KG1 (cell line): ENCODE measurements around the gene SAMD14.

Experiments used
- DNase-seq: peaks from one replicate; lab custom pipeline; 2025; lab: John Stamatoyannopoulos, UW

Gene SAMD14

GRCh38 chr17:50147841-50148225, 17.9 kb upstream of the SAMD14 start:
- DNase-seq, result no peak

- DNase-seq, result no peak
Measured at GRCh38 chr17:50146927-50147665, 17.1 kb upstream of the SAMD14 start.

DNA sequence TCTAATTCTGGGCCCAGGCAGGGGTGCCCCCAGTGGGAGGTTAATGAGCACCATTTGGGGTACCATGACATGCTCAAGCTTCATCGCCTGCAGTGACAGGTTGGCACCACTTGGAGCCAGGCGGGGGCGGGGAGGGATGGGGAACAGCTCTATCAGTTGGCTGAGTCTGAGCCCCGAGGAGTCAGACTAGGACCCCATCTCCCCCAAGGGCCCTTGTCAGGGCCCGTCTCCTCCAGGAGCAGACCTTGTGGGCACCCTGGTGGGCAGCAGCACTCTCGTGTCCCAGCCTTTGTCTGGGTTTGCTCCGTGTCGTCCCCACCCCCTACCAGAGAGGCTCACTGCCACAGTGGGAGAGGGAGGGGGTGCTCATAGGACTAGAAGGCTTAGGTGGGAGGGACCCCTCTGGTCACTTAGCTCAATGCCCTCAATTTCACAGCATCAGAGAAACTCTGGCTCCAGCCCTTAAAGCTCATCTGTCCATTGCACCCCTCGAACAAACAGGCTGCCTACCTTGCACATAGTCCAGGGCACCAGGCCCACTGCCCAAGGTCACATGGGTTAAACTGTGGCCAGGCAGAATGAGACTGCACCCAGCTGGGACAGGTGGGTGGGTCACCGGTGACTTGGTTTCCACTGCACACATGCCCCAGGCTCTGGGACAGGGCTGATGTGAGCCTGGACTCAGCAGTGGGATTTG, 16.4 kb upstream of the SAMD14 start:
- DNase-seq, result no peak

GRCh38 chr17:50145532-50146229, 15.7 kb upstream of the SAMD14 start:
- DNase-seq, result no peak

DNA sequence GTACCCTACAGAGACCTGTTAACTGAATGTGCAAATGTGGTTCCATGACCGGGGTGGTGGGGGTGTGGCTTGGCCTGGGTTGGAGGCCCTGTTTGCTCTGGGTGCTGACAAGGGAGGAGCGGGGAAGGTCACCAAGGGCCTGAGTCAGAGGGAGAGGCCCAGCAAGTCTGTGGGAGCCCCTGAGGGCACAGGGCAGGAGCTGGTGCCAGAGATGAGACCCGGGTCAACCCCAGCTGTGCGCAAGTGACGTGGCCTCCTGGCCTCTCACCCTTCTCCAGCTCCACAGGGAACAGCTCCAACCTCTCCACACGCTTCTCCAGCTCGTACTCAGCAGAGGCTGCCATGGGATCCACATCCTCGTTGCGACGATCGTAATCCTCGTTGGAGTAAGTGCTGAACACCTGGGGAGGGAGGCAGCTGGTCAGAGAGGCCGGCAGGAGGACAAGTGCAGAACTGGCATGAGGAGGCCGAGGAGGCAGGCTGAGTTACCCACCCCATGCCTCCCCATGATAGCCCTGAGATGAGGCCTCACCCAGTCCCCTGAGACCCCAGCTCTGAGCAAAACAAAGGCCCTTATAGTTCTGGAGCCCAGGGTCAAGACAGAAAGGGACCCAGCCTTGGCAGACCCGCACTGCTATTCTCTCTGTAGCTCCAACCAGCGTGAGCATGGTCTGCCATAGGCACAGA, 15.0 kb upstream of the SAMD14 start:
- no peak for DNase-seq

GRCh38 chr17:50144355-50144754, 14.4 kb upstream of the SAMD14 start:
- no peak for DNase-seq

DNA sequence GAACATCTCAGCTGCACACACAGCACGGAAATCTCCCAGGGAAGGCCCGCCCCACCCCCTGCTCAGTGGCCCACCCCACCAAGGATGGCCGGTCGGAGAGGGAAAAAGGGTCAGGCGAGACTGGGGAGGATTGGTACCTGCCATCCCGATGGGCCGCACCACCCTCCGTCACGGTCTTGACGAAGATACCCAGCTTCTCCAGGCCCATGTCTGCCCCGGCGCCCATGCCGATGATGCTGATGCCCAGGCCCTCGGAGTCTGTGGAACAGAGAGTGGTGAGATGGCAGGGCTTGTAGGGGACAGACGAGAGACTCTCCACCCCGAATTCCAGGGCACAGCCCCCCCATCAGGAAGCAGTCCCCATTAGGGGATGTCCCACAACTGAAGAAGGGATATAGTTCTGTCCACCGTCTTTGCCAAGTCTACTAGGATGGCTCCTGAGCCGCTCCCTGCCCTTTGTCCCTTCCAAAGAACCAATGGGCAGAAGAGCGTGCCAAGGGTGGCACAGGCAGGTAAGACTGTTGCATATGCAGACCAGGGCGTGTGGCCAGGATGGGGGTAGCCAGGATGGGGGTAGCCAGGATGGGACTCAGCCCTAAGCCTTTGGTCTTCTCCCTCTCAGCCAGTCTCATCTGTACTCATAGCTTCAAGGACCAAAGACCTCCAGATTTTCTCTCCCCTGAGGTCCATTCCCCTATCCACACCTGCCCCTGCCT, 13.7 kb upstream of the SAMD14 start:
- no peak for DNase-seq

DNA sequence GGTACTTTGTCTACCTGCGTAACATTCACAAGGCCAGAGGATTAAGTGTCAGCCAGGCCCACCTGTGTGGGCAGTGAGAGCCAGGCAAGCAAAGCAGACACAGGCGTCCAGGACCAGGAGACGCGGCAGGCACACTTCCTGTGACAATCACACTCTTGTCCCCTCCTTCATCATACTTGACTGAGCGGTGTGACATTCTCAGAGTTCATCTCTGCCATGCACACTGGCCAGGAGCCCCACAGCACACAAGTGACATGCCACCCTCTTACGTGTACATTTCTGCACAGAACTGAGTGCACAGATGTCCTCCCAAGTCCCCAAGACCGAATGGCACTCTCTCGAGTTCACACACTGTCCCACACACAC, 11.8 kb upstream of the SAMD14 start:
- DNase-seq, result no peak

DNA sequence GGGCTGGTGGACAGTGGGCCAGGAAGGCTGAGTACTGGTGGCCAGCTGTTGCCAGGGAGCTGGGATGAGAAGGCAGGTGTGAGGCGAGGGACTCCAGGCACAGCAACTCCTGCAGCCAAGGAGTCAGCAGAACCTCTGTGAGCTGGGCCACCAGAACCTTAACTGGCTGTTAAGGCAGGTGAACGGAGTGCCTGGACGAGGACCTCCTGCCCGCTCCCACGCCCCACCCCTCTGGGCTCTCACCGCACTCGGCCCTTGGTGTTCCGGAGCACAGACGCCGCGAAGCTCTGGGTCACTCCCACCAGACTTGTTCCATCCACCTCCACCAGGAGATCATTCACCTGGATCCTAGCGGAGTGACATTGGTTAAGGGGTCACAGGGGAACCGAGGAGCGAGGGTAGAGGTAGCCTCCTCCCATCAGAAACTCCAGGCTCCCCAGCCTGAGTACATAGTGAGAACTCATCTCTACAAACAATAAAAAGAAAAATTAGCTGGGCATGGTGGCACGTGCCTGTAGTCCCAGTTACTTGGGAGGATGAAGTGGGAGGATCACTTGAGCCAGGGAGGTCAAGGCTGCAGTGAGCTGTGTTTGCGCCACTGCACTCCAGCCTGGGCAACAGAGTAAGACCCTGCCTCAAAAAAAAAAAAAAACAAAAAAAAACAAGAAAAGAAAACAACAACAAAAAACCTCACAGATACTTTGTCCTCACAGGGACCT, 11.2 kb upstream of the SAMD14 start:
- no peak for DNase-seq

DNA sequence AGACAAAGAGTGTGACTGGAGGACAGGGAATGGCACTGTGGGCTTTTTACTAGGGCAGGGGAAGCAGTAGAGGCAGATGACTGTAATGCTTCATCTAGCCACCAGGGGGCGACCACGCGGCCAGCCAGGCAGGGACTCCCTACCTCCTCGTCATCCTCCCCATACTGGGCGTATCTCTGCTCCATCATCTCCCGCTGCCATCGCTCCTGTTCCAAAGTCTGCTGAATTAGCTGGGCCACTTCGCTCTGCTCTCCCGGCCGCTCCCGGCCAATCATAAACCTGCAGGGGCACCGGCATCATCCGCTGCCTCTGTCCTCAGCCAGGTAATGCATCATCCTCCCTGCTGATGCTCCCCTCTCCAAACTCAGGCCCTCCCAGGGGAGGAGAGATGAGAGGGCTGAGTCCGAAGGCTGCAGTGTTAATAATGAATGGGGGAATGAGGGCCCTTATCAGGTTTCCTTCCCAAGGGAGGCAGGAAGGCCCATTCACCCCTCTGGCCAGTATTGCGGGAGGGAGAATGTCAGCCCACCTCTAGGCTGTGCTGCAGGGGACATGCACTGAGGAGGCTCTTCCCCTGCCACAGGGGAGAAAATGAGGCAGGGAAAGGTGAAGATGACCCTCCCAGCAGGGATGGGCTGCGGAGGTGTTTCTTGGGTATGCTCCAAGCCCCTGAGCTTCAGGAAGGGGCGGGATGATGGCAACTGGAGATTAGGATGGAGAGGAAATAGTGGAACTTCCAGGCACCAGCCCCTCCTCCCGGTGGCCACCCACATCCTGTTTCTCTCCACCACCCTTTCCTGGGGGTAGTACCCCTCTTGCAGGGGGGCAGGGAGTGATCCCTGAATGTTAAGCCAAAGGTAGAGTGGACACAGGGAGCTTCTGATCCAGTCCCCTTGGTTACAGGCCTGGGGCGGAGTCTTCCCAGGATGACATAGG, 10.3 kb upstream of the SAMD14 start:
- peak; percentile 40 for DNase-seq

- no peak for DNase-seq
Measured at GRCh38 chr17:50139185-50139783, 9.3 kb upstream of the SAMD14 start.

DNA sequence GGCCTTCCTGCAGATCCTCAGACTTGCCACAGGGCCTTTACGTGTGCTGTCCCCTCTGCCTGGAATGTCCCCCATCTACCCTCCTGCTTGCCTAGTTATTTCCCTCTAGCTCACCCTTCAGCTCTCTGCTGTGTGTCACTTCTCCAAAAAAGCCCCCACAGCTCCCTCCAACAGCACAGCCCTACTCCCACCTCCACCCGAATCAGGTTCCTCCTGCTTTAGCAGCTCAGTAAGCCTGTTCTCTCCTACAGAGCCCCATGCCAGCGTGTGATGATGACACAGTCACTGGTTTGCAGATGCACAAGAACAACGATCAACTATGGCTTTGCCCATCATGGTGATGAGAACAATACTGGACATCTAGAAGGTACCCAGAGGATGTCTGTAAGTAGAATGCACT, 7.1 kb upstream of the SAMD14 start:
- DNase-seq, result no peak

DNA sequence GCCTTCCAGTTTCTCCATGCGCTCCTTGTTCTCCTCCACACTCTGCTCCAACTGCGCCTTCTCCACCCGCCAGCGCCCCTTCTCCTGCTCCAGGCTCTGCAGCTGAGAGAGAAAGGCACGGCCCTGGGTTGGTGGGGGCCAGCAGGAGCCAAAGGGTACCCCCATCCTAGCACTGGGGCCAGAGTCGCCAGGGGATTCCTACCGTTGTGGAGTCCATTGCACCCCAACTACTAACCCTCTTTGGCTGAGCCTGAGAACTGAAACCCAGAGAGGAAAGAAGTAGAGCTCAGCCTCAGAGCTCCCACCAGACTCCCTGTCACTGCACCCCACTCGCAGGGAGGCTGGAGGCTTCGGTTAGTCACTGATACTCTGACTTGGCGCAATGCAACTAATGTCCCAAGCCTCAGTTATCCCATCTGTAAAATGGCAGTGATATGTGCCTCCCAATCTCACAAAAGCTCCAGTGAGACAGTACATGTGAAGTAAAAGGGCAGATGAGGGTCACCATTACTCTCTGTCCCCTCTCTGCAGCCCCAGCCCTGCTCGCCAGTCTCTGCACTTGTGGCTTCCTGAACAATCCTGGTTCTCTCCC, 6.2 kb upstream of the SAMD14 start:
- DNase-seq, result no peak

DNA sequence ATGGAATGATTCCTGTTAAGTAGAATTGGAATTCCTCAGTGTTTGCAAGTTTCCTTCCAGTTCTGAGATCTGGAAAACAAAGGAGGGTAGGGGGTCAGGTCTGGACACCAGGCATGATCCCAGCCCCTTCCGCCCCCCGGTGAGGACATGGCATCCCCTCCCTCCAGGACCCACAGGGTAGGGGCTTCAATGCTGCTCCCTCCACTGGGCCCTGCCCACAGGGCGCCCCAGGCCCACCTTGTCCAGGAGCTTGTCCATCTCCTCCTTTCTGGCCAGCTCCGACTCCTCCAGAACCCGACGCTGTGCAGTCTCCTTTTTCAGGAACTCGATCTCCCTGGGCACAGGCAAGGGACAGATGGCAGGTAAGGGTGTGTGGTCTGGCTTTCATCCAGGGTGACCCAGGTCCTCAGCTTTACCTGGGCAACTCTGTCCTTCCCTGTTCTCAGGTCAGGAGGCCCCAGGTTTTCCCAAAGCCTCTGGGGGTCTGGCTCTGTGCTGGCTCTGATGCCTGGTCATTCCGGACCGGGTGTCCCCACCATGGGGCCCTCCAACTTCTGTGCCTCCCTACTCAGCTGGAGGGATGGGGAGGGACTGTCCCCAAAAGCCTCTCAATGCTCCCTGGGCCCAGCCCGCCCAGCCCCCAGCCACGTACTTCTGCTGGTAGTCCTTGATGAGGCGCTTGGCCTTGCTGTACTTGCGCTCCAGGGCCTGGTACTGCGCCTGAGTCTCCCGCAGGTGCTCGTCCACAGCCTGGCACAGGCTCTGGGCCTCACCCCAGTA, 5.5 kb upstream of the SAMD14 start:
- no peak for DNase-seq

DNA sequence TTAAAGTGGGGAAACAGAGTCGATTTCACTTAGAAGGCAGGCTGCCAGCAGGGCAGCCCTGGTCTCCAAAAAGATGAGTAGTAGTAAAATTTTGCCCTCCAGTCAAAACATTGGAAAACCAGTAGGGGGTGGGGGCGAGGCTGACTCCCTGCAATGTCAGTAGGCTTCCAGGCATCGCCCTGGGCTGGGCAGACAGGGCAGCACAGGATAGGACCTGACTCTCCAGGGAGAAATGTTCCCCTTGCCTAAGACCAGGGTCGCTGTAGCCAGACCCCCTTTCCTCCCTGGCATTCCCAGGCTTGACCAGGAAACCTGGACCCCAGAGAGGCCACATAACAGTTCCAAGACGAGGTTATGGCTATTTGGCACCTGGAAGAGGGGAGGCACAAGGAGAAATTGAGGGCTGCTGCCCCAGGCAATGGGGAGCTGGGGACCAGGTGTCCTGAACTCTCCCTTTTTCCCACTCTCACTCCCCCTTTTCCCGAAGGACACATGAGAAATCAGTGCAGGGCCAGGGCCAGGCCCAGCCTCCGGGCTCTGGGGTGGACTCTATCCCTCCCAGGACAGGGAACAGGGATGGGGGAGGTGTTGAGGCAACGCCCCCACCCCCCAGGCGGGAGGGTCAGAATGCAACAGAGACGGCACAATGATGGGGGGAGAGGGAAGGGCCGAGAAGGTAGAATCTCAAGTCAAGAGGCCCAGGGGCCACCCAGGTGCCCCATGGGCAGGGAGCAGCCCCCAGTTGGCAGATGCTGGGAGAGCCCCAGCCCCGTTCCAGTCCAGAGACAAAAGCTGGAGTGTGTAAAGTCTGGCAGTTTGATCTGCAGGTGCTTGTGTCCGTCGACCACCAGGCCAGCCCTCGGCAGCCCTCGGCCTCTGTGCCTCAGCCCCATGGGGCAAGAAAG, 4.5 kb upstream of the SAMD14 start:
- DNase-seq, result no peak

DNA sequence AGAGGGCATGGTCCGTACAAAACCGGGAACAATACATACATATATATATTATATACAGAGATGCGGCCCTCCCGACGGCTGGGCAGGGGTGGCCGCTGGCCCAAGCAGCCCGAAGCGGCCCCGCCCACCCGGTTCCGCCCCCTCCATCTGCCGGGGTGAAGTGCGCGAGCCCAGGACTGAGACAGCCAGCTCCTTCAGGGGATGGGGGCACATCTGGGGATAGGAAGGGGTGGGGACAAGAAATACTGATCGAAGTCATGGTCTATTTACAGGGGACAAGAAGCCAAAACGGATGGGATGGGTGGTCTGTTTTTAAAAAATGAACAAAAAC, 3.8 kb upstream of the SAMD14 start:
- DNase-seq, result no peak

DNA sequence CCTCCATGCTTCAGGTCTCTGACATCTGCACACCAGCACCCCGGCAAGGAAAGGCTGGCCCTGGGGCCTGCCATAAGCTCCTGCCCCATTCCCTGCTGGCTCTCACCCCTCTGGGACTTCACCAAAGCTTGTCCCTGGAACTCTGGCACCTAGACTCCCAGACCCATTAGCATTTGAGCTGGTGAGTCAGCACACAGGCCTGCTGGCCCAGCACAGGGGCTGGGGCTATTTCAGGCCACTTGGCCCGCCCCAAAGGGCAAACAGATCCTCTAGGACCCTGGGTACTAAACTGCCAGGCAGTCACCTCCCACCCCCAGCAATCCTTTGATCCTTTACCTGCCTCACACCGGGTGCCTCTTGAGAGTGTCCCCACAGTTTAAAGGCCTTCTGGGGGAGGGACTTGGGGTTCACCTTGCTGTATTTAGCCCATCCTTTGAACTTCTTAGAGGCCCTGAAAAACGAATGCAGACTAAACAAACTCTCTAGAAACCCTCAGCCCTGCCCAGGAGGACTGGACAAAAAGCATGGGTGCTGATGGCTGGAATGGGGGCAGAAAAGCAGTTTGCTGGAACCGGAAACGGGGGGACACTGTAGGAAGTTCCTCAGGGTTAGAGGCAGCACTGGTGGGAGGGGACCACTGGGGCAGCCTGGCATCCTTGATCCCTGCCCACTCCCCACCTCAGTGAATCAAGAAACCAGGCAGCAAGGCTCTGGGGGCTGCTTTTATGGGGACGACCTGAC, 3.2 kb upstream of the SAMD14 start:
- DNase-seq, result no peak
